ENCODE data around the gene PRAME. TPM values are rescaled to one million over a fixed set of nuclear protein-coding genes. Genes with fewer than 3 reads are reported as not detected.
"Not testable (repeated sequence)": the region's sequence is repeated elsewhere in the genome, so short reads cannot be mapped to it uniquely, and the experiment has no call there.

Gene PRAME
- total and polyA plus RNA-seq, 7 donors, result 0.03 TPM; not detected in 6

GRCh38 chr22:22588485-22589164 lies 29.6 kb upstream of the PRAME start:
- Histone ChIP-seq H3K4me3 (no peak overlapping the region), H3K4me1 (no peaks in the 10 kb centered on the region), H3K27ac (no peak overlapping the region), H3K27me3 (ENCODE audit: insufficient read depth in 3 of 3, low read length in 2 of 3) (peaks cover 0 to 13% (median 4%) of the 10 kb centered on the region in 3 donors), H3K9me3 (no peaks in the 10 kb centered on the region), H3K36me3 (ENCODE audit: insufficient read depth in 1 of 2, low read depth in 1 of 2) (no peaks in the 10 kb centered on the region)
- intact Hi-C loops (cut with DNase I), result no loop called here
- ATAC-seq (no peak), DNase-seq (no peak)
- WGBS, 3 donors, result 69 to 78% (median 71%) methylated on average over 12 of the region's 12 CpGs
- TF ChIP-seq CTCF (IDR thresholded peaks at IDR 0.05), result no peak

GRCh38 chr22:22587577-22588188 lies 28.6 kb upstream of the PRAME start:
- H3K27ac ChIP-seq, result no peak overlapping the region
- H3K4me3 ChIP-seq, result no peak overlapping the region
- intact Hi-C loops (cut with DNase I), result no loop called here
- H3K27me3 ChIP-seq (ENCODE audit: insufficient read depth in 3 of 3, low read length in 2 of 3), result peaks cover 0 to 13% (median 4%) of the 10 kb centered on the region in 3 donors
- H3K9me3 ChIP-seq, result no peaks in the 10 kb centered on the region
- H3K4me1 ChIP-seq, result no peaks in the 10 kb centered on the region
- no peak for DNase-seq
- TF ChIP-seq CTCF (IDR thresholded peaks at IDR 0.05), result no peak
- no peak for ATAC-seq
- 72 to 98% (median 82%) methylated on average over 2 to 3 of the region's 3 CpGs for WGBS, 3 donors
- H3K36me3 ChIP-seq (ENCODE audit: insufficient read depth in 1 of 2, low read depth in 1 of 2), result no peaks in the 10 kb centered on the region

- H3K4me1 ChIP-seq, result no peaks in the 10 kb centered on the region
- H3K4me3 ChIP-seq, result no peak overlapping the region
- DNase-seq, result no peak
- WGBS, 3 donors, result 63 to 87% (median 74%) methylated on average over 3 of the region's 3 CpGs
- H3K36me3 ChIP-seq (ENCODE audit: insufficient read depth in 1 of 2, low read depth in 1 of 2), result no peaks in the 10 kb centered on the region
- ATAC-seq, result no peak
- H3K9me3 ChIP-seq, result no peaks in the 10 kb centered on the region
- no peak for TF ChIP-seq CTCF (IDR thresholded peaks at IDR 0.05)
- H3K27me3 ChIP-seq (ENCODE audit: insufficient read depth in 3 of 3, low read length in 2 of 3), result peaks cover 0 to 13% (median 4%) of the 10 kb centered on the region in 3 donors
- intact Hi-C loops (cut with DNase I), result no loop called here
- no peak overlapping the region for H3K27ac ChIP-seq
Observed at GRCh38 chr22:22584722-22585121, 25.7 kb upstream of the PRAME start.

- Histone ChIP-seq H3K27ac (no peak overlapping the region), H3K9me3 (no peaks in the 10 kb centered on the region), H3K4me3 (no peak overlapping the region), H3K4me1 (no peaks in the 10 kb centered on the region), H3K27me3 (ENCODE audit: insufficient read depth in 3 of 3, low read length in 2 of 3) (peaks cover 0 to 11% (median 4%) of the 10 kb centered on the region in 3 donors), H3K36me3 (ENCODE audit: insufficient read depth in 1 of 2, low read depth in 1 of 2) (no peaks in the 10 kb centered on the region)
- no peak for TF ChIP-seq CTCF (IDR thresholded peaks at IDR 0.05)
- intact Hi-C loops (cut with DNase I), result no loop called here
- DNase-seq (no peak), ATAC-seq (no peak)
- 96 to 100% (median 97%) methylated on average over 1 of the region's 1 CpG for WGBS, 3 donors
Observed at GRCh38 chr22:22583030-22583429, 24.0 kb upstream of the PRAME start.

- intact Hi-C loops (cut with DNase I); H3K27me3 ChIP-seq (ENCODE audit: insufficient read depth in 3 of 3, low read length in 2 of 3); H3K4me3 ChIP-seq; DNase-seq; H3K36me3 ChIP-seq (ENCODE audit: insufficient read depth in 1 of 2, low read depth in 1 of 2); H3K27ac ChIP-seq; ATAC-seq; H3K9me3 ChIP-seq; H3K4me1 ChIP-seq: not testable (repeated sequence)
- WGBS, 3 donors, result 76 to 86% (median 78%) methylated on average over 13 of the region's 13 CpGs
Observed at GRCh38 chr22:22581524-22581923, 22.5 kb upstream of the PRAME start.

Measured in psoas muscle (tissue), 8 donors.